T-helper 1 cell (primary cell): ENCODE data around the gene PGA4.
"Not testable (repeated sequence)": the region's sequence is repeated elsewhere in the genome, so short reads cannot be mapped to it uniquely, and the experiment has no call there.

Experiments
- DNase-seq, 5 donors: peaks; one replicate each; pipeline ENCODE4 v3.0.0-alpha.2; 2012 to 2020

PGA4 gene

DNA sequence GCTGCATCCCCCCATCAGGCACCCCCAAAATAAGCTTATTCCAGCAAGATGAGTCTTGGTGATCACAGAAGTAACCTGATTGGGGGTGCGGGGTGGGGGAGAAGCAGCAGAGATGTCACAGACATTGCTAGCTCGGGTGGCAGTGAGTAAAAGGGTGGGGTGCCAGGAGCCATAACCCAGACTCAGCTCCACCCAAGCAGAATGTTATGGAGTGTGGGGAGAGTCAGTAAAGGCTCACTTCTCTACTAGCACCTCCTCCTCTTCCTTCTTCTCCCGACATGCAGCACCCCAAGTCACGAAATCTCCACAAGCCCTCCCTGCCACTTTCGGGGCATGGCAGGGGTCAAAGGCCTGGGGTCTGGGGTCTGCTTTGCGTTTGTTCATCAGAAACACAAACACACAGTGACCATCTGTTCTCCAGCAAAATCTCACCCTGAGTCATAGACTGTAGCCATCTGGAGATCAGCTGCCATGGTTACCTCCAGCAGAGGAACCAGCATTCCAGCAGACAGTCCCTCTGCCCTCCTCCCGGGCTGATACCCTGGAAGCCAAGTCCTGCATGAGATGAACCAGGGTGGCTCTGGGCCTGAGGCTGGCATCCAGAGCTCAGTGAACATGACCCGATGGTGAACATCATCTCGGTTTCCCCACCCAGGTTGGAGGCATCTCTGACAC, 14.4 kb upstream of the PGA4 start:
- not testable (repeated sequence) for DNase-seq

DNA sequence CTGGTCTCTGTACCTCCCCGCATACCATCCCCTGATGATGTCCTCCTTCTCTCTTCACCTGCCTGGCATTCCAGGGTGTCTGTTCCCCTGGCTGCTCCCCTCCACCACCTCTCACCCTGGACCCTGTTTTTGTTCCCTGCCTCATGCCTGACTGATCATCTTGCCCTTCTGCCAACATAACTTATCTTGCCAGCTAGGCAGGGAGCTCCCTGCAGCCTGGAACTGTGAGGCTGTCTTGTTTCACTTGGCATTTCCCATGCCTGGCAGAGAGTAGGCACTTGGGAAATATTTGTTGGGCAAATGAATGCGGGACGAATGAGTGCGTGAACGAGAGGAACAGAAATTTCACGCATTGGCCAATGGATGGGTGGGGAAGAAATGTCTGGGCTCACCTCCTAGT, 11.5 kb upstream of the PGA4 start:
- not testable (repeated sequence) for DNase-seq

DNA sequence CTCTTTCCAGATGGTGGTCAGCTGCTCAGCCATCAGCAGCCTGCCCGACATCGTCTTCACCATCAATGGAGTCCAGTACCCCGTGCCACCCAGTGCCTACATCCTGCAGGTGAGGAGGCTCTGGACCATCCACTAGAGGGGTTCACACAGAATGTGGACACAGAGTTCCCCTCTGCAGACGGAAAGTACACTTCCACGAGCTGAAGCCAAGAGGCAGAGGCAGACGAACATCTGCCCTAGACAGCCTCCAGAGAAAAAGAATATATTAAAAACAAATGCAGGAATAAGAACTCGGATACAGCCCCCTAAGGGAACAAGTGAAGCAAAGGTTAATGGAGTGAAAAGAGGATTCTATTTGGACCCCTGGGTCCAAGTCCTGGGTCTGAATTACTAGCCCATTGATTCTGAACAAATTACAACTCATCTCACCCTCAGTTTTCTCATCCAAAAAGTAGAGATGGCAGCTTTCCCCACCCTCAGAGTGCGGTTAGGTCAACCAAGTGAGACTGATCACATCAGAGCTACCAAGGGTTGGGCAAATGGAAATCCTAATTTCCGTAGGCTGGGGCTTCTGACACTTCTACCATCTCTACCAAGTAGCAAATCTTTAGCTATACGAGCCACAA, 10.7 kb upstream of the PGA4 start:
- DNase-seq = not testable (repeated sequence)

DNA sequence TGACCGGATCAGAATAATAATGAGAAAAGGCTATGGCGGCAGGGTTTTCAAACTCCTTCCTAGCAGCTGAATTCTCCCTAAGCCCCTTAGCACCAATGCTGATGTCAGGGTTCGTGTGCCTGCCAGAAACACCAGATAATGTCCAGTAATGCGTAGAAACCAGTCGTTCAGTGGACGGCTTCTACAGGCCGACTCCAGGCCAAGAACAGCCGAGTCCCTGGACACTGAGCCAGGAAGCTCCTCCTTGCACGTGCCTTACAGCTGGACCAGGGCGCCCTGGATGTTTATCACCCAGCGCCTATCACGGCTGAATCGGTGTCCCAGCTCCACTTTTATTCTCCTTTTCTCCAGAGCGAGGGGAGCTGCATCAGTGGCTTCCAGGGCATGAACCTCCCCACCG, 9.9 kb upstream of the PGA4 start:
- not testable (repeated sequence) for DNase-seq

DNA sequence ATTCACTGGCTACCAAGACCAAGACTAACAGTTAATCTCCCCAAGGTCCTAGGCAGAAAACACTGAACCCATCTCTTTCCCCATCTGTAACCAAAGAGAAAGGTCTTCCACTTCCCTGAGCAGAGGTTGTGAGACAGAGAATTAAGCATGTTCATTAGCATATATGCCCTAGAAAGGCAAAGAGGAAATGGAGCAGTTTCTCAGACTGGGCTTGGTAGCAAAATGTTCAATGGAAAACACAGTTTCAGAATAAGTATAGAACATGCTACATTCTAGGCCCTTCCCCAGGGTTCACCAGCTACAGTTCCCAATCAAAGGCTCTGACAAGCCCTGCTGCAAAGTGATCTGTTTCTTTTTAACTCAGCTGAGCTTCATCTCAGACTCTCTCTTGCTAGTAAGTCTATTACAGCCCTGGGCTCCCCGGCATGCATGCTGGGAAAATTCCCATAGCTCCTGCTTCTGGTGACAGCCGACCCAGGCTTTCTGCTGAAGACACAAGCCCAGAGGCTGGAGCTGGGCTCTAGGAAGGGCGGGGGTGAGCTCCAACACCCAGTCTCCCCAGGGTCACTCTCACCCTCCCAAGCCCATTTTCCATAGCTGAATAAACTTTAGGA, 8.3 kb upstream of the PGA4 start:
- DNase-seq = not testable (repeated sequence)

DNA sequence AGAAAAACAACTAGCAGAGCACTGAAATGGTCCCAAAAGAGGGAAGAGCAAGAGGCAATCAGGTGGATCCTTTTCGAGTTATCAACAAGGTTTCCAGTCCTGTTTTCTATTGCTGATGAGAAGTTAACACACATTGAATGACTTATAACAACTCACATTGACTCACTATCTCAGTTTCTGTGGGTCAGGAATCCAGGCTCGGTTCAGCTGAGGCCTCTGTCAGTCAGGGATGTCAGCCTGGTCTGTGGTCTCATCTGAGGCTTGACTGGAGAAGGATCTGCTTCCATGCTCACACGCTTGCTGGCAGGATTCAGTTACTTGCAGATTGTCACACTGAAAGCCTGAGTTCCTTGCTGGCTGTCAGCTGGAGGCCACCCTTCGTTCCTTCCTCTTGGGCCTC, 3.8 kb upstream of the PGA4 start:
- not testable (repeated sequence) for DNase-seq

DNA sequence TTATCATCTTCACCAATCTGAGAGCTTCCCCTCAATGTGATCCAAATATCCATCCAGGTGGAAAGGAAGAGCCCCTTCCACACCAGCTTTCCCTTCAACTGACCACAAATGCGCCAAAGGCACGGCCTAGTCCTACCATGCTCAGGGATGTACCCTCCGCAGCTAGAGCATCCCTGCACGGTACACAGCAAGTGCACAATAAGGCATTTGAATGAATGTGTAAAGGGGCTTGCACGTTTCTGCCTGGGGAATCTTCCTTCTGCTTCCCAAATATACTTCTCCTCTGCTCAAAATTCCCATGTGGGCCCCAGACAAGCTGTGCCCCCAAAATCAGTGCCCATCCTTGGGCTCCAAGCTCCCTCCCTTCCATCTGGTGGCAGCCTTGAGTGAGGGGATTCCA, 3.1 kb upstream of the PGA4 start:
- DNase-seq = not testable (repeated sequence)

DNA sequence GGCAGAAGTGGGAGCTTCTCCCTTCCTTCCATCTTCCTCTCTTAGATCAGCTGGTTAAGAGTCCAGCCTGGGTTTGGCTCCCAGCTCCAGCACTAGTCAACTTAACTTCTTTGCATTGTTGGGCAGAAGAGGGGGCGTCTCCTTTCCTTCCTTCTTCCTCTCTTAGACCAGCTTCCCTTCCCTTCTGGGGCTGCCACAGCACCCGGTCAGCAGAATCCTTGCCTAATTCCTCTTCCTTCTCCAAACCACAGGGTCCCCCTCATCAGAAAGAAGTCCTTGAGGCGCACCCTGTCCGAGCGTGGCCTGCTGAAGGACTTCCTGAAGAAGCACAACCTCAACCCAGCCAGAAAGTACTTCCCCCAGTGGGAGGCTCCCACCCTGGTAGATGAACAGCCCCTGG, 545 bp downstream of the PGA4 start:
- DNase-seq = not testable (repeated sequence)

DNA sequence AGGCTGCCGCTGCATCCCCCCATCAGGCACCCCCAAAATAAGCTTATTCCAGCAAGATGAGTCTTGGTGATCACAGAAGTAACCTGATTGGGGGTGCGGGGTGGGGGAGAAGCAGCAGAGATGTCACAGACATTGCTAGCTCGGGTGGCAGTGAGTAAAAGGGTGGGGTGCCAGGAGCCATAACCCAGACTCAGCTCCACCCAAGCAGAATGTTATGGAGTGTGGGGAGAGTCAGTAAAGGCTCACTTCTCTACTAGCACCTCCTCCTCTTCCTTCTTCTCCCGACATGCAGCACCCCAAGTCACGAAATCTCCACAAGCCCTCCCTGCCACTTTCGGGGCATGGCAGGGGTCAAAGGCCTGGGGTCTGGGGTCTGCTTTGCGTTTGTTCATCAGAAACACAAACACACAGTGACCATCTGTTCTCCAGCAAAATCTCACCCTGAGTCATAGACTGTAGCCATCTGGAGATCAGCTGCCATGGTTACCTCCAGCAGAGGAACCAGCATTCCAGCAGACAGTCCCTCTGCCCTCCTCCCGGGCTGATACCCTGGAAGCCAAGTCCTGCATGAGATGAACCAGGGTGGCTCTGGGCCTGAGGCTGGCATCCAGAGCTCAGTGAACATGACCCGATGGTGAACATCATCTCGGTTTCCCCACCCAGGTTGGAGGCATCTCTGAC, 4.5 kb downstream of the PGA4 start:
- not testable (repeated sequence) for DNase-seq

DNA sequence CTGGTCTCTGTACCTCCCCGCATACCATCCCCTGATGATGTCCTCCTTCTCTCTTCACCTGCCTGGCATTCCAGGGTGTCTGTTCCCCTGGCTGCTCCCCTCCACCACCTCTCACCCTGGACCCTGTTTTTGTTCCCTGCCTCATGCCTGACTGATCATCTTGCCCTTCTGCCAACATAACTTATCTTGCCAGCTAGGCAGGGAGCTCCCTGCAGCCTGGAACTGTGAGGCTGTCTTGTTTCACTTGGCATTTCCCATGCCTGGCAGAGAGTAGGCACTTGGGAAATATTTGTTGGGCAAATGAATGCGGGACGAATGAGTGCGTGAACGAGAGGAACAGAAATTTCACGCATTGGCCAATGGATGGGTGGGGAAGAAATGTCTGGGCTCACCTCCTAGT, 7.3 kb downstream of the PGA4 start:
- DNase-seq = not testable (repeated sequence)

DNA sequence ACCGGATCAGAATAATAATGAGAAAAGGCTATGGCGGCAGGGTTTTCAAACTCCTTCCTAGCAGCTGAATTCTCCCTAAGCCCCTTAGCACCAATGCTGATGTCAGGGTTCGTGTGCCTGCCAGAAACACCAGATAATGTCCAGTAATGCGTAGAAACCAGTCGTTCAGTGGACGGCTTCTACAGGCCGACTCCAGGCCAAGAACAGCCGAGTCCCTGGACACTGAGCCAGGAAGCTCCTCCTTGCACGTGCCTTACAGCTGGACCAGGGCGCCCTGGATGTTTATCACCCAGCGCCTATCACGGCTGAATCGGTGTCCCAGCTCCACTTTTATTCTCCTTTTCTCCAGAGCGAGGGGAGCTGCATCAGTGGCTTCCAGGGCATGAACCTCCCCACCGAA, 8.9 kb downstream of the PGA4 start:
- not testable (repeated sequence) for DNase-seq

DNA sequence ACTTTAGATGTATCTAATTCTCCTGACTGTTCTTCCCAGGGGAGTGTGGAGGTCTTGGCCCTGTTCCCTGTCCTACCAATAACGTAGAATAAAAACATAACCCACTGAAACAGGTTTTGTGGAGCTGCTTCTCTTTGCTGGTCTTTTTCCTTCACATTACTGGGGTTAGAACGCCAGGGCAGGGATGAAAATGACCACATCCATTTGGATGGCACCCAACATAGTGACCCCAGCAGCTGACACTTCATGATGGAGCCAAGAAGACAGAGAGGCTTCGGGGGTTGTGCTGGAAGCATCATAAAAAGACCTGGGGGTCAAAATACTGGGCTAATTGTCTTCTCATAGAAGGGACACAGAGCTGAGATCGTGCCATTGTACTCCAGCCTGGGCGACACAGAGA, 9.4 kb downstream of the PGA4 start:
- not testable (repeated sequence) for DNase-seq

DNA sequence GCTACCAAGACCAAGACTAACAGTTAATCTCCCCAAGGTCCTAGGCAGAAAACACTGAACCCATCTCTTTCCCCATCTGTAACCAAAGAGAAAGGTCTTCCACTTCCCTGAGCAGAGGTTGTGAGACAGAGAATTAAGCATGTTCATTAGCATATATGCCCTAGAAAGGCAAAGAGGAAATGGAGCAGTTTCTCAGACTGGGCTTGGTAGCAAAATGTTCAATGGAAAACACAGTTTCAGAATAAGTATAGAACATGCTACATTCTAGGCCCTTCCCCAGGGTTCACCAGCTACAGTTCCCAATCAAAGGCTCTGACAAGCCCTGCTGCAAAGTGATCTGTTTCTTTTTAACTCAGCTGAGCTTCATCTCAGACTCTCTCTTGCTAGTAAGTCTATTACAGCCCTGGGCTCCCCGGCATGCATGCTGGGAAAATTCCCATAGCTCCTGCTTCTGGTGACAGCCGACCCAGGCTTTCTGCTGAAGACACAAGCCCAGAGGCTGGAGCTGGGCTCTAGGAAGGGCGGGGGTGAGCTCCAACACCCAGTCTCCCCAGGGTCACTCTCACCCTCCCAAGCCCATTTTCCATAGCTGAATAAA, 10.5 kb downstream of the PGA4 start:
- DNase-seq = not testable (repeated sequence)

DNA sequence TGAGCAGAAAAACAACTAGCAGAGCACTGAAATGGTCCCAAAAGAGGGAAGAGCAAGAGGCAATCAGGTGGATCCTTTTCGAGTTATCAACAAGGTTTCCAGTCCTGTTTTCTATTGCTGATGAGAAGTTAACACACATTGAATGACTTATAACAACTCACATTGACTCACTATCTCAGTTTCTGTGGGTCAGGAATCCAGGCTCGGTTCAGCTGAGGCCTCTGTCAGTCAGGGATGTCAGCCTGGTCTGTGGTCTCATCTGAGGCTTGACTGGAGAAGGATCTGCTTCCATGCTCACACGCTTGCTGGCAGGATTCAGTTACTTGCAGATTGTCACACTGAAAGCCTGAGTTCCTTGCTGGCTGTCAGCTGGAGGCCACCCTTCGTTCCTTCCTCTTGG, 15.0 kb downstream of the PGA4 start:
- DNase-seq = not testable (repeated sequence)

DNA sequence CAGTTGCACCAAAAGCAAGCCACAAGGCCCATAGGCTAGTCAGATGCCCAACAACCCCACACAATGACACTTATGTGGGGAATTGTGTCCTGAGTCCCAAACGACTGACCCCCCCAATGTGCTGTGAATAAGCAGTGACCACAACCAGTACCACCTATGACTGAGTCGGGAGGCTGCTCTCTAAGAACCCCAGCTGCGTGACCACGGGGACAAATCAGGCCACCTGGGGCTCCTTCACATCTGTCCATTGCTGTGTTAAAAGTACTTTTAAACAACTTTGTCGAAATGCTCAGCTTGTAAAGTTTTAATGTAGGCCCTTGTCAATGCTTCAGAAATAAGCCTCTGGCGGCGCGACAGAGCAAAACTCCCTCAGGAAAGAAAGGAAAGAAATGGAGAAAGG, 18.1 kb downstream of the PGA4 start:
- not testable (repeated sequence) for DNase-seq

DNA sequence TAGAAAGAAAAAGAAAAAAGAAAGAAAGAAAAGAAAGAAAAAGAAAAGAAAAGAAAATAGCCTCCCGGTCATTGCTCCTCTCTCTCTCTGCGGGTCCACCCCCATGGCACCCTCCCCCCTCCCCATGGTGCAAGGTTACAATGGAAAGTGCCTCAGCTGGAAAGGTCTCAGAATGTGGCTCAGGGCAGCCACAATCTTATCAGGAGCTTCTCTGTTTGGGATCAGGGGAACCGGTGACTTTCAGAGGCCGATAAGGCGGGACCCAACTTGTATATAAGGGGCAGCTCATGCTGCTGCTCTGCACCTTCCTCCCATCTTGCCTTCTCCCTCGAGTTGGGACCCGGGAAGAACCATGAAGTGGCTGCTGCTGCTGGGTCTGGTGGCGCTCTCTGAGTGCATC, 18.7 kb downstream of the PGA4 start, which contains the start of gene PGA5:
Gene PGA5, plus strand, starts transcription at position 301 of the 400 bp plus-strand sequence. Its CDS starts 52 bp downstream, at position 353.
- DNase-seq = not testable (repeated sequence)

DNA sequence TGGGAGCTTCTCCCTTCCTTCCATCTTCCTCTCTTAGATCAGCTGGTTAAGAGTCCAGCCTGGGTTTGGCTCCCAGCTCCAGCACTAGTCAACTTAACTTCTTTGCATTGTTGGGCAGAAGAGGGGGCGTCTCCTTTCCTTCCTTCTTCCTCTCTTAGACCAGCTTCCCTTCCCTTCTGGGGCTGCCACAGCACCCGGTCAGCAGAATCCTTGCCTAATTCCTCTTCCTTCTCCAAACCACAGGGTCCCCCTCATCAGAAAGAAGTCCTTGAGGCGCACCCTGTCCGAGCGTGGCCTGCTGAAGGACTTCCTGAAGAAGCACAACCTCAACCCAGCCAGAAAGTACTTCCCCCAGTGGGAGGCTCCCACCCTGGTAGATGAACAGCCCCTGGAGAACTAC, 19.4 kb downstream of the PGA4 start:
- DNase-seq = not testable (repeated sequence)

DNA sequence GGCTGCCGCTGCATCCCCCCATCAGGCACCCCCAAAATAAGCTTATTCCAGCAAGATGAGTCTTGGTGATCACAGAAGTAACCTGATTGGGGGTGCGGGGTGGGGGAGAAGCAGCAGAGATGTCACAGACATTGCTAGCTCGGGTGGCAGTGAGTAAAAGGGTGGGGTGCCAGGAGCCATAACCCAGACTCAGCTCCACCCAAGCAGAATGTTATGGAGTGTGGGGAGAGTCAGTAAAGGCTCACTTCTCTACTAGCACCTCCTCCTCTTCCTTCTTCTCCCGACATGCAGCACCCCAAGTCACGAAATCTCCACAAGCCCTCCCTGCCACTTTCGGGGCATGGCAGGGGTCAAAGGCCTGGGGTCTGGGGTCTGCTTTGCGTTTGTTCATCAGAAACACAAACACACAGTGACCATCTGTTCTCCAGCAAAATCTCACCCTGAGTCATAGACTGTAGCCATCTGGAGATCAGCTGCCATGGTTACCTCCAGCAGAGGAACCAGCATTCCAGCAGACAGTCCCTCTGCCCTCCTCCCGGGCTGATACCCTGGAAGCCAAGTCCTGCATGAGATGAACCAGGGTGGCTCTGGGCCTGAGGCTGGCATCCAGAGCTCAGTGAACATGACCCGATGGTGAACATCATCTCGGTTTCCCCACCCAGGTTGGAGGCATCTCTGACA, 23.3 kb downstream of the PGA4 start:
- DNase-seq = not testable (repeated sequence)

DNA sequence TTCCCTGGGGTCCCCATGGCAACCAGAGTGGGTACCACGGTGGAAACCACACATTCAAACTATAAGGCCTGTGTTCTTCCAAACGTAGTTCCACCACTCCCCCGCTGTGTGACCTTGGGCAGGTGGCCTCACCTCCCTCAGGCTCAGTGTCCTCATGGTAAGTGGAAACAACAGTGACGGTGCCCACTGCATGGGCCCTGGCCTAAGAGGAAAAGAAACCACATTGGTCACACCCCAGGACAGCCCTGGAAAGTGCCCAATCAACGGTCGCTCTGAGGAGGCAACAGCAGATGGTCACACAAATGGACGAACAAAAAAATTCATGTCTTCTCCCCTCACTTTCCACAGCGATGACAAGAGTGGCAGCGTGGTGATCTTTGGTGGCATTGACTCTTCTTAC, 25.9 kb downstream of the PGA4 start:
- DNase-seq = not testable (repeated sequence)

DNA sequence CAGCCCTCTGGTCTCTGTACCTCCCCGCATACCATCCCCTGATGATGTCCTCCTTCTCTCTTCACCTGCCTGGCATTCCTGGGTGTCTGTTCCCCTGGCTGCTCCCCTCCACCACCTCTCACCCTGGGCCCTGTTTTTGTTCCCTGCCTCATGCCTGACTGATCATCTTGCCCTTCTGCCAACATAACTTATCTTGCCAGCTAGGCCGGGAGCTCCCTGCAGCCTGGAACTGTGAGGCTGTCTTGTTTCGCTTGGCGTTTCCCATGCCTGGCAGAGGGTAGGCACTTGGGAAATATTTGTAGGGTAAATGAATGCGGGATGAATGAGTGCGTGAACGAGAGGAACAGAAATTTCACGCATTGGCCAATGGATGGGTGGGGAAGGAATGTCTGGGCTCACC, 27.1 kb downstream of the PGA4 start:
- not testable (repeated sequence) for DNase-seq

DNA sequence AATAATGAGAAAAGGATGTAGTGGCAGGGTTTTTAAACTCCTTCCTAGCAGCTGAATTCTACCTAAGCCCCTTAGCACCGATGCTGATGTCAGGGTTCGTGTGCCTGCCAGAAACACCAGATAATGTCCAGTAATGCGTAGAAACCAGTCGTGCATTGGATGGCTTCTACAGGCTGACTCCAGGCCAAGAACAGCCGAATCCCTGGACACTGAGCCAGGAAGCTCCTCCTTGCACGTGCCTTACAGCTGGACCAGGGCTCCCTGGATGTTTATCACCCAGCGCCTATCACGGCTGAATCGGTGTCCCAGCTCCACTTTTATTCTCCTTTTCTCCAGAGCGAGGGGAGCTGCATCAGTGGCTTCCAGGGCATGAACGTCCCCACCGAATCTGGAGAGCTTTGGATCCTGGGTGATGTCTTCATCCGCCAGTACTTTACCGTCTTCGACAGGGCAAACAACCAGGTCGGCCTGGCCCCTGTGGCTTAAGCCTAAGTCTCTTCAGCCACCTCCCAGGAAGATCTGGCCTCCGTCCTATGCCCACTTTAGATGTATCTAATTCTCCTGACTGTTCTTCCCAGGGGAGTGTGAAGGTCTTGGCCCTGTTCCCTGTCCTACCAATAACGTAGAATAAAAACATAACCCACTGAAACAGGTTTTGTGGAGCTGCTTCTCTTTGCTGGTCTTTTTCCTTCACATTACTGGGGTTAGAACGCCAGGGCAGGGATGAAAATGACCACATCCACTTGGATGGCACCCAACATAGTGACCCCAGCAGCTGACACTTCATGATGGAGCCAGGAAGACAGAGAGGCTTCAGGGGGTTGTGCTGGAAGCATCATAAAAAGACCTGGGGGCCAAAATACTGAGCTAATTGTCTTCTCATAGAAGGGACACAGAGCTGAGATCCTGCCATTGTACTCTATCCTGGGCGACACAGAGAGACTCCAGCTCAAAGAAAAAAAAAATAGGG, 28.9 kb downstream of the PGA4 start:
- DNase-seq = not testable (repeated sequence)
